Activated CD4-positive, alpha-beta T cell treated with anti-CD3 and anti-CD28 coated beads, Interleukin-2, amount 50 U/mL, for 16 hours (primary cell): ENCODE data around the gene RNF212.
"Not testable (repeated sequence)": the region's sequence is repeated elsewhere in the genome, so short reads cannot be mapped to it uniquely, and the experiment has no call there.

Experiments
- DNase-seq: peaks from one replicate; pipeline ENCODE4 v3.0.0-alpha.2; 2020

Gene RNF212

DNA sequence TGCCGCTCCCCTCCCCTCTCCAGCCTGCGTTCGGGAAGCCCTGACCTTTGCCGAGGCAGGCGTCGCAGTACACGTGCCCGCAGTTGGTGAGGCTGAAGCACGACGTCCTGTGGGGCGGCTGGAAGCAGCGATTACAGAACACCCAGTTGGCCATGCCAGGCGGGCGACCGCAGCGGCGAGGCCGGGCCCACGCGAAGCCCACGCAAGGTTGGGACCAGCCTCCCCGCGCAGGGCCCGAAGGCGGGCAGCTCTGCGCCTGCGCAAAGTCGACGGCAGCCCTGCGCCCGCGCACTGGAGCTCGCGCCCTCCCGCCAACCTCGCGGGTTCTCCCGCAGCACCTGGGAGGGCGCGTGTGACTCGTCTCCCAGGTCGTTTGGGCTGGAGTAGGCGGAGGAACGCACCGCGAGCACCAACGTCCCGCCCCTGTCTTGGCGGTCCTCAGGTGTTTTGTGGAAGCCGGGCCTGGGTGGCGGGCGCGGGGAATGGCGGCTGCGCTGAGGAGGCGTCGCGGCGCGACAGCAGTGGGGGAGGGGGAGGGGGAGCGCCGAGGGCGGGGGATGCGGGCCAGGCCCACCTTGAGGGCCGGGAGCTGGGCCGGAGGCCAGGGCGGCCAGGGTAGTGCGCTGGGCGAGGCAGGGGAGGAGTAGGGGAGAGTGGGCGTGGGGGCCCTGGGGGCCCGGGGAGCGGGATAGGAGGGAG, at the start of gene RNF212:
RNF212 (minus strand) TSS at position 254 of the 699 bp plus-strand sequence; CDS start at position 154, 100 bp downstream.
- no peak for DNase-seq

- no peak for DNase-seq
Observed at GRCh38 chr4:1160351-1160750, 47.0 kb upstream of the RNF212 start.

DNA sequence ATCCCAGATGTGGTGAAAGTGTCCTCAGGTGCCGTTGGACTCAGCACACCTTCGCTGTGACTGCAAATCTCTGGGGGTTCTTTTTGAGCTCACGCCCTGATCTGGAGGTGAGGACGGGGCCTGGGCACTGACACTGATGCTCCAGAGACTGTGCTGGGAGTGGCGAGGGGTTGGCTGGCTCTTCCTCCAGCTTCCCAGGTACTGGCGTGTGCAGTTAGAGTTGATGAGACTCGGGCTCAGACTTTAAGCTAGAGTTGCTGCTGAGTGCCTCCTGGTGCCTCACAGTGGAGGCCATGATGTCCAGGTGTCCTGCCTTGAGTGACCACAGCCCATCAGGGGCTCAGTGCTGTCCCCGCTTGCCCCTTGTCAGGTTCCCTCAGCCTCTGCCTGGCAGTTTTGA, 42.7 kb upstream of the RNF212 start:
- DNase-seq: no peak

DNA sequence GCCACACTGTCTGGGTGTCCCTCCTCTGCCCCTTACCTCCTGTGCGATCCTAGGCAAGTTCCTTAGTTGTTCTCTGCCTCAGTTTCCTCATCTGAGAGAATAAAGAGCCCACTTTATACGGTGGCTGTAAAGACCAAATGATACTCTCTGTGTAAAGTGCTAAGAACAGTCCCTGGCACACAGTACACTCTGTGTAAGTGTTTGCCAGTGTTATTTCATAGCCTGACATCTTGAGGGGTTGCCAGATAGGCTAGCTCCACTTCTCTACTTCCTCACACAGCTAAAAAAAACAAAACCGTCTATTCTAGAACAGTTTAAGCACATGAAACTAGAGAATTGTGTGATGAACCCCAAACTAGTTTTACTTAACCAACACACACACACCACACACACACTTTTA, 42.0 kb upstream of the RNF212 start:
- no peak for DNase-seq

- no peak for DNase-seq
Observed at GRCh38 chr4:1154523-1155182, 41.3 kb upstream of the RNF212 start.

GRCh38 chr4:1154126-1154522, 40.8 kb upstream of the RNF212 start:
- no peak for DNase-seq

GRCh38 chr4:1153567-1154090, 40.3 kb upstream of the RNF212 start:
- no peak for DNase-seq

DNA sequence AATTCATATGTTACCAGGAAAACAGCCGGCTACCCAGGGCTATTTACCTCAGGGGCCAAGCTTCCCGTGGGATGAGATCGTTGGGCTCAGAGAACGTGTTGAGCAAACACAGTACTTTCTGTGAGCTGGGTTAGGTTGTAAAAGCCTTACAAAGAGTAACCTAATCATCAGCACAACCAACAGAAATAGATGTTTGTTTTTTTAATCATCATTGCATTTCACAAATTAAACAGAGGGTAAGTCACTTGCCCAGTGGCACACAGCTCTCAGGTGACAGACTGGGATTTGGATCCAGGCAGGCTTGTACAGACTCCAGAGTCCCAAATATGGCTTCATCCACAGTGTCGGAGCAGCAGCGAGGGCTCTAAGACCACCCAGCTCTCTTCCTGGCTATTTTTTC, 38.9 kb upstream of the RNF212 start:
- DNase-seq: no peak

DNA sequence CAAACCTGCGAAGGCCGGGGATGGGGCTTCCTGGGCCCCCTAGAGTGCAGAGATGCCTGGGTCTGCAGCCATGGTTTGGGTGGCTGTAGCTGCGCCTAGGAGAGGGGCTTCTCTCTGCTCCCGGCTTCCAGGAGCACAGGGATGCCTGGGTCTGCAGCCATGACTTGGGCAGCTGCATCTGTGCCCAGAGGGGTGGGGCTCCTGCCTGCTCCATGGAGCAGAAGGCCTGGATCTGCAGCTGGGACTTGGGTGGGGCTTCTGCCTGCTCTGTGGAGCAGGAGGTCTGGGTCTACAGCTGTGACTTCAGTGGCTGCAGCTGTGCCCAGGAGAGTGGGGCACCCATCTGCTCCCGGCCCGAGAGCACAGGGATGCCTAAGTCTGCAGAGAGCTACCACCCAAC, 38.2 kb upstream of the RNF212 start:
- DNase-seq: no peak

DNA sequence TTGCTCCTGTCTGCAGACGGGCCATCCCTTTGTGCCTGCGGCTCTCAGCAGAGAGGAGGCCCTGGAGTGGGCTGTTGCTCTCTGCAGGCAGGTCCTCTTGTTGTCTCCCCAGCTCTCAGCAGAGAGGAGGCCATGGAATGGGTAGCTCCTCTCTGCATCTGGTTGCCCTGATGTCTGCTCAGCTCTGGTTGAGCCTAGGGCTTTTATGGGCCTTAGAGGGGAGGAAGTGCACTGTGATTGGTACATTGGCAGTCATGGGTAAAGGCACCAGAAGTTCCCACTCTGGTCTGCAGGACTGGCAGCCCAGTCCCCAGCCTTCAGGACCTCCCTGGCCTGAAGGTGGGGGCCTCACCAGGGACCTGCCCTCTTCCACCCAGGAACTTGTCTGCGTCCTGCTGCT, 37.5 kb upstream of the RNF212 start:
- no peak for DNase-seq

DNA sequence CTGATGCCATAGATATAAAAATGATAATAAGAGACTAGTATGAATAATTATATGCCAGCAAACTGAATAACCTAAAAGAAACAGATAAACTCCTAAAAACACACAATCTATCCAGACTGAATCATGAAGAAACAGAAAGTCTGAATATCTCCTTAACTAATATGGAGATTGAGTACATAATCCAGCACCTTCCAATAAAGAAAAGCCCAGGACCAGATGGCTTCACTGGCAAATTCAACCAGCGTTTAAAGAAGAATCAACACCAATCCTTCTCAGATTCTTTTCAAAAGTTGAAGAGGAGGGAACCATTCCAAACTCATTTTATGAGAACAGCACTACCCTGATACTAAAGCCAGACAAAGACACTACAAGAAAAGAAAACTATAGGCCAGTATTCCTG, 26.5 kb upstream of the RNF212 start:
- no peak for DNase-seq

- DNase-seq: no peak
Observed at GRCh38 chr4:1137850-1138249, 24.5 kb upstream of the RNF212 start.

DNA sequence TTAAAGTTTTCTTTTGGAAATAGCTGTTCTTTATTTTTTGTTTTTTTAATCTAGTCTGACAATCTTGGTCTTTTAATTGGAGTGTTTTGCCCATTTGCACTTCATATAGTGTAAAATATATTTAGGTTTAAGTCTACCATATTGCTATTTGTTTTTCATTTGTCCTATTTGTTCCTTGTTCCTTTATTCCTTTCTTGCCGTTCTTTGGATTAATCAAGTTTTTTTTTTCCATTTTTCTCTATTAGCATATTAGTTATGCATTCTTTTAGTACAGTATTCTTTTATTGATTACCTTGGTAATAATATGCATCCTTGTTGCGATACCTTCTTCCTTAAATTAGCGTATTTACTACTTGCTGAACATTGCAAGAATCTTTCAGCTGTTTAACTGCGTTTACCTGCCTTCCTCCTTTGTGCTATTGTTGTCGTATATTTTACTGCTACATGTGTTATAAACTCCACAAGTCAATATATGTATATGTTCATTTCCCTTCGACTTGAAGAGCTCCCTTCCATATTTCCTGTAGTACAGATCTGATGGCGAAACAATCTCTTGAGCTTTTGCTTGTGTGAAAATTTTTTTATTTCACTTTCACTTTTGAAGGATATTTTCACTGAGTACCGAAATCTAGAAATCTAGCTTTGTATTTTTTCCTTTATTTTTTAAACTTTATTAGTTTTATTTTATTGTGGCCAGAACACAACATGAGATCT, 23.9 kb upstream of the RNF212 start:
- peak; percentile 31 for DNase-seq

GRCh38 chr4:1136048-1136447, 22.7 kb upstream of the RNF212 start:
- DNase-seq: no peak

DNA sequence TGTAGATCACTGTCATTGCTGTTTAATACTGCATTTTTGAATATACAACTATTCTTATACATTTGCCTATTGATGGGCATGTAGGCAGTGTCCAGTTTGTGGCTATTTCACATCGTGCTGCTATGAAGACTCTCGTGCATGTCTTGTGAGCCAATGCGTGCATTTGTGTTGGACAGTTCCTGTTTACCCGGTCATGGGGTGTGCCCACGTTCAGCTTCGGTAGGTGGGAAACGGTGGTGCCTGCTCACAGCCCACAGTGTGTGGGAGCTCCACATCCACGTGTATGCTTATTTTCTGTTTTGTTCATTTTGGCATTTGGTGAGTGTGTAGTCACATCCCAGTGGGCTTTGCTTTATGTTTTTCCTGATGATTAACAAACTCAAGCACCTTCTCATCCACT, 19.7 kb upstream of the RNF212 start:
- no peak for DNase-seq

DNA sequence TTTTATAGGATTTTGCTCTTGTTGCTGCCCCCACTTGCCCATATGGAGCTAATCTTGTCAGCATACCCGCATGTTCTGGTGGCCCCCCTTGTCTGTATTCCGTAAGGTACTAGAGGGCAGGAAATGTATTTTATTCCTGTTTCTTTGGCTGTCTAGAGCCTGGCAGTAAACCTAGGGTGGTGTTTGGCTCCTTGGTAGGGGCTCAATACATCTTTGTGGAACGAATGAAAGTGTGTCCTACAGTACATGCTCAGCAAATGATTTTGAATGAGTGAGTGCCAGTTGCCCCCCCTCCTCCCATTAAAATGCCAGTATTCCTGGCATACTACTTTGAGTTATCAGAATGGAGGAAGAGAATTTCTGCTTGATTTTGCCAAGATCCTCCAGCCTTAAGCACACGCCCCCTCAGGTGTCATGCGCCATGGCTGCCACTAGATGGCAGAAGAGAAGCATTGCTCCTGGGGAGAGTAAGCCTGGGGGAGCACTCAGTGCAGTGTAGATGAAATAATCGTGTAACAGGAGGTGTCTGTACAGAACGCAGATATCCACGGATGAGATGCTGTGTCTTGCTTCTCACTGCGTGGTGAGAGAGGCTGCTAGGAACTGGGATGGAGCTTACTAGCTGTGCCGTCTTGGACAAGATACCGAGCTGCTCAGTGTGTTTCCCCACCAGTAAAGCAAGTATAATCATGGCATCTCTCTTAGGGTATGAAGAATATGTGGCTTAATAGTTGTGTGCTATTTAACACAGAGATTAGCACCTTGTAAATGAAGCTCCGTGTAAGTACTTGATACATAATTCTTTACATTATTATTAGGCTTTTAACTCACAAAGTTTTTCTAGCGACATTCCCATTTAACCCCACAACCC, 17.2 kb upstream of the RNF212 start:
- DNase-seq: peak; percentile 74

GRCh38 chr4:1126506-1126905, 13.1 kb upstream of the RNF212 start:
- no peak for DNase-seq

- not testable (repeated sequence) for DNase-seq
Observed at GRCh38 chr4:1125466-1125865, 12.1 kb upstream of the RNF212 start.

DNA sequence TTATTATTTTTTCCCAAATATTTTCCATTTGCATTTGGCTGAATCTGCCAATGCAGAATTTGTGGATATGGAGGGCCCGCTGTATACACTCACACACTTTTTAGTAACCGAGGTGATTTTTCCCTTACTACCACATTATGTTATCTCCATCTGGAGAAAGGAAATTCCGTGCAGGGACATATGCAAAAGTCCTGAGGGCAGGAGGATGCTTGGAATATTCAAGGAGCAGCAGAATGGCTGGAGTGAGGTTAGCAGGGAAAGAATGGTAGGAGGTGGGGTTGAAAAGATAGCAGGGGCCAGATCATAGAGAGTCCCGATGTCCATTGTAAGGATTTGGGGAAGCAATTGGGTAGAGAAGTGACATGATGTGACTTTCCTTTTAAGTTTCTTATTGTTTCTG, 11.5 kb upstream of the RNF212 start:
- DNase-seq: no peak

DNA sequence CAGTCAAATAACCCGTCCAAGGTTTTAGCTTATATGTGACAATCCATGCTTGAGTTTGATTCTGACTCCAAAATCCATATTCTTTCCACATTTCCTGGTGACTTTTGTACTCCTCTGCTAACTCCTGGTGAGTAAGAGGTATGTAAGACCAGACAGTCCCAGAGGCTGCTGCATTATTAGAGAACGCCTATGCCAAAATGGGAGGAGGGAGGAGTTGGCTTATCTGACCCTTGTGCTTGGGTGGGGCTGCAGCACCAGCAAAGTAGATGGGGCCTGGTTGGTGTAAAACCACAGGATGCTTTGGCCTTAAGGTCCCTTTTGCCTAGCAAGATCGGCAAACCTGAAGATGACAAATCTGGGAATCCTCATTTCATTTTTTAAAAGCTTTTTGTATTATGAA, 9.1 kb upstream of the RNF212 start:
- no peak for DNase-seq

GRCh38 chr4:1116838-1117237, 3.5 kb upstream of the RNF212 start:
- no peak for DNase-seq

DNA sequence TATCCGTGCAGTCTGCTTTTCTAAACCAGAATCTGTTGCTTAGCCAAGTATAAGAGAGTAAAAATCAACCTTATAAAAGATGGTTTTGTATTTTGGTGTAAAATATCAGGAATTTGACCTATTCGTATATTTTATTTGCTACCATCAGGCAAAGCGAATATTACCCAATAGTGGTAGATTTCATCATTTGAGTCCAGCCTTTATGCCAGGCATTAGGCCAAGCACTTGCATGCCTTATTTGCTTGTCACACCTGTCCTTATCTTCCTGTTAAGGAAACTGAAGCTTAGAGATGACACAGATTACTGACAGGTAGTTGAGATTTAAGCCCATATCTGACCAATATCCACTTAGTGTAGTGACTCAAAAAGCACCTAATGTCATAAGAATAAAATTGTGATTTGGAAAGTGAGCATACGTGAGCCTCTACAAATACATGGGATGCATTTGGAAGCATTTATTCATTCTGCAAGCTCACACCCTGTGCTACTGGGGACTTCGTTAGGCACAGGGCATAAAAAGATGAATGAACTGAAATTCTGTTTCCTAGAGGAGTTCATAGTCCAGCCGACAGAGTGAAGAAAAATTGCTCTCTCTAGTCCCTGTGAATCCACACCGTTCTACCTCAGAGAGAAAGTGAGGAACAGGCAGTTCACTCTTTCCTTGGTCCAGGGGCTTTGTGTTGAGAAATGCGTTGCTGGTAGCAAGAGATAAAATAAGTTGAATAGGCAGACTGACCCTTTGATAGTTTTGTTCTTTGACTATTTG, 2.3 kb upstream of the RNF212 start:
- no peak for DNase-seq
